Psoas muscle (tissue), 8 donors: ENCODE results near the gene DMKN. TPM values are rescaled to one million over a fixed set of nuclear protein-coding genes. Genes with fewer than 3 reads are reported as not detected.
"Not testable (repeated sequence)": the region's sequence is repeated elsewhere in the genome, so short reads cannot be mapped to it uniquely, and the experiment has no call there.

Source experiments
- ATAC-seq, 4 donors: fragments of 200-7000 bp; cut with Tn5 transposase; one replicate each; pipeline ENCODE4 v1.9.1; 2020; ENCODE audit warnings: moderate library complexity in 3 of 4, mild to moderate bottlenecking in 2 of 4
- DNase-seq, 2 donors: peaks; one replicate each; pipeline ENCODE4 v3.0.0-alpha.2; 2020
- H3K27ac ChIP-seq: fragments of 200-600 bp; one replicate; pipeline ENCODE4 v1.8.0; 2022
- H3K27me3 ChIP-seq, 3 donors: fragments of 200-600 bp in 1 of 3; one replicate each; pipeline versions ENCODE4 v1.6.1 to v1.8.0; 2013 to 2022; ENCODE audit warnings: low read length in 2 of 3, mild to moderate bottlenecking in 2 of 3, moderate library complexity in 1 of 3; ENCODE audit not compliant: insufficient read depth in 3 of 3
- H3K36me3 ChIP-seq, 2 donors: fragments of 200-600 bp in 1 of 2; one replicate each; pipeline versions ENCODE4 v1.6.1 to v1.8.0; 2013 to 2022; ENCODE audit warnings: low read depth in 1 of 2, mild to moderate bottlenecking in 1 of 2, moderate library complexity in 1 of 2; ENCODE audit not compliant: insufficient read depth in 1 of 2
- H3K4me1 ChIP-seq: fragments of 200-600 bp; one replicate; pipeline ENCODE4 v1.8.0; 2022
- H3K4me3 ChIP-seq: fragments of 200-600 bp; one replicate; pipeline ENCODE4 v1.8.0; 2022; ENCODE audit warnings: mild to moderate bottlenecking
- H3K9me3 ChIP-seq: fragments of 200-600 bp; one replicate; pipeline ENCODE4 v1.8.0; 2022
- WGBS, 3 donors: extraction: QIAGEN DNeasy Blood & Tissue Kit; methylation state at CpG; one replicate each; pipeline versions ENCODE4 v1.1.6 to v1.1.7; 2013; 5-methylcytosine and 5-hydroxymethylcytosine counted together
- intact Hi-C, 2 donors: fragments of 100-400 bp; cut with DNase I; formaldehyde crosslinking; loops; one replicate each; pipeline versions ENCODE4 v1.11.0 to v1.14.2; 2022
- polyA plus RNA-seq, 3 donors: library from polyadenylated mRNA; stranded (reverse); fragments of 200-250 nt; gene quantifications; one replicate each; pipeline ENCODE4 v1.2.3, GENCODE V29; 2013
- total RNA-seq, 4 donors: library from RNA; stranded (reverse); fragmentation: NEBNext Ultra II Directional in 2 of 4; extraction: Animal tissue kit (Norgen Biotek cat#: 25700) in 2 of 4; gene quantifications; one replicate each; pipeline versions ENCODE4 v1.2.1 to v1.2.4, GENCODE V29; 2021 to 2023
- TF ChIP-seq, protein P1 (sequence below): fragments of 200-600 bp; IDR thresholded peaks from one replicate; pipeline ENCODE4 v1.8.0; 2022; ENCODE audit warnings: antibody characterized with exemption
- donor health status: healthy with polysubstance abuse.
- donor health status: DM: no; HTN: no; CAD: no; lungs with moderate emphysema.
- donor health status: Bipolar disorder and iron deficiency.
- donor health status: healthy.
- donor health status: DM: yes; HTN: yes; CAD: no.
- donor health status: DM: no; HTN: no; CAD: no.
- donor health status: DM: no; HTN: no; CAD: no.
- donor health status: DM: yes; HTN: yes; CAD: no.

Gene DMKN
- total and polyA plus RNA-seq, 7 donors, result 0.21 to 0.77 (median 0.54) TPM; not detected in 1

DNA sequence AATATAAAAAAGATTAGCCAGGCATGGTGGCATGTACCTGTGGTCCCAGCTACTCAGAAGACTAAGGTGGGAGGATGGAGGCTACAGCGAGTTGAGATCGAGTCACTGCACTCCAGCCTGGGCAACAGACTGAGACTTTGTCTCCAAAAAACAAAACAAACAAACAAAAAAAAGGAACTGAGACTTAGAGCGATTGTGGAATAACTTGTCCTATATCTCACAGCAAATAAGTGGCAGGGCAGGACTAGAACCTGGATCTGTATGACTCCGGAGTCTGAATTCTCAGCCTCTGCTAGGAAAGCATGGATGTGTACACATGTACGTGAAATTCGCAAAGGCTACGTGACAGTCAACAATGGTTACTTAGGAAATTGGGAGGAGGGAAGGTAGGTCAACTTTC is 43.3 kb downstream of the DMKN start:
- TF ChIP-seq, protein P1, sequence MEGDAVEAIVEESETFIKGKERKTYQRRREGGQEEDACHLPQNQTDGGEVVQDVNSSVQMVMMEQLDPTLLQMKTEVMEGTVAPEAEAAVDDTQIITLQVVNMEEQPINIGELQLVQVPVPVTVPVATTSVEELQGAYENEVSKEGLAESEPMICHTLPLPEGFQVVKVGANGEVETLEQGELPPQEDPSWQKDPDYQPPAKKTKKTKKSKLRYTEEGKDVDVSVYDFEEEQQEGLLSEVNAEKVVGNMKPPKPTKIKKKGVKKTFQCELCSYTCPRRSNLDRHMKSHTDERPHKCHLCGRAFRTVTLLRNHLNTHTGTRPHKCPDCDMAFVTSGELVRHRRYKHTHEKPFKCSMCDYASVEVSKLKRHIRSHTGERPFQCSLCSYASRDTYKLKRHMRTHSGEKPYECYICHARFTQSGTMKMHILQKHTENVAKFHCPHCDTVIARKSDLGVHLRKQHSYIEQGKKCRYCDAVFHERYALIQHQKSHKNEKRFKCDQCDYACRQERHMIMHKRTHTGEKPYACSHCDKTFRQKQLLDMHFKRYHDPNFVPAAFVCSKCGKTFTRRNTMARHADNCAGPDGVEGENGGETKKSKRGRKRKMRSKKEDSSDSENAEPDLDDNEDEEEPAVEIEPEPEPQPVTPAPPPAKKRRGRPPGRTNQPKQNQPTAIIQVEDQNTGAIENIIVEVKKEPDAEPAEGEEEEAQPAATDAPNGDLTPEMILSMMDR, result no peak
- intact Hi-C loops, result no loop called here
- Histone ChIP-seq H3K4me3 (no peak overlapping the region), H3K27ac (no peak overlapping the region), H3K4me1 (no peaks in the 10 kb centered on the region), H3K27me3 (peaks cover 0 to 6% (median 0%) of the 10 kb centered on the region in 3 donors), H3K9me3 (no peaks in the 10 kb centered on the region), H3K36me3 (no peaks in the 10 kb centered on the region)
- 85 to 90% (median 89%) methylated on average over 7 of the region's 7 CpGs for WGBS, 3 donors
- ATAC-seq (no peak), DNase-seq (no peak)

DNA sequence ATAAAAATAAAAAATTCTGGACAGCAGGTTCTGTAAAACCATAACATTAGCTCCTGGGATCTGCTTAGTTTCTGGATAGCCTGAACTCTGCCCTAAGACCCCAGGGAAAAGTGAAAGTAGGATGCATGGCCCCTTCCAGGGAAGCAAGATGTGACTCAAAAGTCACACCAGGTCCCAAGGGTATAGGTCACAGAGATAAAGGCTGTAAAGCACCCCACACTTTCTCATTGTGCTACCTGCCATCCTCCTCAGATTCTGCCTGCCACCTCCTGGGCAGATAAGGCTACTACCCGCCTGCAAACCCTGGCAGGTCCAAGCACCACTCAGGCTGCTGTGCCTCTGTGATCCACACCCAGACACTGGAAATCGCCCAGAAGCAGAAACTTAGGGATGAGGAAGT is 44.8 kb downstream of the DMKN start:
- Histone ChIP-seq H3K27ac (no peak overlapping the region), H3K4me1 (no peaks in the 10 kb centered on the region), H3K36me3 (no peaks in the 10 kb centered on the region), H3K9me3 (no peaks in the 10 kb centered on the region), H3K4me3 (no peak overlapping the region), H3K27me3 (peaks cover 0 to 6% (median 0%) of the 10 kb centered on the region in 3 donors)
- TF ChIP-seq, protein P1, result peak; percentile 41
- DNase-seq (no peak), ATAC-seq (no peak)
- WGBS, 3 donors, result 34 to 47% (median 44%) methylated on average over 2 of the region's 2 CpGs
- intact Hi-C loops, result loop anchor here (10.0 kb wide), 1 partner anchor 114 kb away; the partner anchor contains the start of gene FFAR3 (in 2 of the 2)

DNA sequence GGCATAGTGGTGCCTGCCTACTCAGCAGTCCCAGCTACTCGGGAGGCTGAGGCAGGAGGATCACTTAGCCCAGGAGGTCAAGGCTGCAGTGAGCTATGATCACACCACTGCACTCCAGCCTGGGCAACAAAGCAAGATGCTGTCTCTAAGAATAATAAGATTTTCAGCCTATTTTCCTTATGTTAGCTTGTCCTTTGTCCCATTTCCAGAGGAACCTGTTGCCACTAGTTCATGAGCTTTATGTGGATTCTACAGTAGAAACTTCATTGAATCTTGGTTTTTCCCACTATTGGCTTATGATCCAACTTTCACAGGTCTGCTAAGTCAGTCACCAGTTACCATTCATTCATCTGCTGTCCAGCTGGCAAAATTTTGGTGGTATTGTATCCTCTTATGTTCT is 47.2 kb downstream of the DMKN start:
- no peaks in the 10 kb centered on the region for H3K36me3 ChIP-seq
- H3K4me3 ChIP-seq, result no peak overlapping the region
- TF ChIP-seq, protein P1, result no peak
- DNase-seq, result no peak
- WGBS, 3 donors, result 71 to 87% (median 77%) methylated on average over 1 of the region's 1 CpG
- peaks cover 0 to 6% (median 2%) of the 10 kb centered on the region in 3 donors for H3K27me3 ChIP-seq
- H3K27ac ChIP-seq, result no peak overlapping the region
- no peaks in the 10 kb centered on the region for H3K4me1 ChIP-seq
- intact Hi-C loops, result loop anchor here (10.0 kb wide), 1 partner anchor 111 kb away; the partner anchor contains the start of gene FFAR3 (in 2 of the 2)
- ATAC-seq, result no peak
- no peaks in the 10 kb centered on the region for H3K9me3 ChIP-seq

DNA sequence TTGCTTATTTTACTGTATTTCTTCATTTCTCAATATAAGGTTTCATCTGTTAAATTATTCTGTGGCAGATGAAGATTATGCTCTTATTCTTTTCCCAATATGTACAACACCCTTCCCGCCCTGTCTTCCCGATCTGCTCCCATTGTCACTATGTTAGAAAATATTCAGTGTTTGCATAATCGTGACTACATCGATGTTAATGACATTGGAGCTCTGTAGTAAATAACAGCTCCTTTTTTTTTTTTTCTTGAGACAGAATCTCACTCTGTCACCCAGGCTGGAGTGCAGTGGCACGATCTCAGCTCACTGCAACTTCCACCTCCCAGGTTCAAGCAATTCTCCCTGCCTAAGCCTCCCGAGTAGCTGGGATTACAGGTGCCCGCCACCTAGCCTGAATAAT is 50.5 kb downstream of the DMKN start:
- ATAC-seq, result not testable (repeated sequence)
- WGBS, 3 donors, result 70 to 74% (median 72%) methylated on average over 7 of the region's 7 CpGs

DNA sequence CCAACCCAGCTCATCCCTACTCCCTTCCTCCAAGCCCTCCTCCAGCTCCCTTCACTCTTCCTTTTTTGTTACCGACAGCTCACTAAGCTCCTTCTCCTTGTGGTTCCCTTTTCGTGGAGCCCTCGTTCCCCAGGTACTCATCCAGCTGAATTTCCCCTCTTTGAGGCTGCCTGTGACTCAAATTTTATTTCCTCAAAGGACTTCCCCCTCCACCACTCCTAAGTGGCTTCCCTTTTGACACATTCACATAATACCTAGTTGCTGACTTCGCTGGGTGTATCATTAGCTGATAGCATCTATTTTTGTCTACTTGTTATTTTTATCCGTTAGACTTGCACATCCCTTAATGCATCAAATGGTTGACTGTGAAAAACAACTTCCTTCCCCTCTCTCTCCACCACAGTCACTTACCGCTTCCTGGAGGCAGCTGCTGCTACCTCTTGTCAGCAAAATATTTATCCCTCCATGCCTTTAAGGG is 50.9 kb downstream of the DMKN start:
- 18 to 31% (median 24%) methylated on average over 6 of the region's 6 CpGs for WGBS, 3 donors
- Histone ChIP-seq H3K4me3 (no peak overlapping the region), H3K27ac (no peak overlapping the region), H3K4me1 (peaks cover 5% of the 10 kb centered on the region), H3K9me3 (no peaks in the 10 kb centered on the region), H3K36me3 (no peaks in the 10 kb centered on the region), H3K27me3 (peaks cover 0 to 3% (median 2%) of the 10 kb centered on the region in 3 donors)
- TF ChIP-seq, protein P1, result no peak
- intact Hi-C loops, result loop anchor here (10.0 kb wide), 1 partner anchor 108 kb away; the partner anchor contains the start of gene FFAR3 (in 2 of the 2)
- ATAC-seq (peak in 1 of 4 donors; percentile 16), DNase-seq (no peak)

More for the DNA sequence above, 50.5 kb downstream of the DMKN start:
- H3K27me3 ChIP-seq, H3K9me3 ChIP-seq, H3K27ac ChIP-seq, H3K4me1 ChIP-seq, DNase-seq, H3K4me3 ChIP-seq, H3K36me3 ChIP-seq: not testable (repeated sequence)
- intact Hi-C loops, result loop anchor here (10.0 kb wide), 1 partner anchor 108 kb away; the partner anchor contains the start of gene FFAR3 (in 2 of the 2)

DNA sequence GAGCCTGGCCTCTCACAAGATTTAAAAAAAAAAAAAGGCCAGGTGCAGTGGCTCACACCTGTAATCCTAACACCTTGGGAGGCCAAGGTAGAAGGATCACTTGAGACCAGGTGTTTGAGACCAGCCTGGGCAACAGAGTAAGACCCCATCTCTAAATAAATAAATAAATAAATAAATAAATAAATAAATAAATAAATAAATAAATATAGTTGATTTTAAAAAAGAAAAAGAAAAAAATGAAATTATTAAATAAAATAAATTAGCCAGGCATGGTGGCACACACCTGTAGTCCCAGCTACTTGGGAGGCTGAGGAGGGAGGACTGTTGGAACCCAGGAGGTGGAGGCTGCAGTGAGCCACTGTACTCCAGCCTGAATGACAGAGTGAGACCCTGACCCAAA is 51.7 kb downstream of the DMKN start:
- not testable (repeated sequence) for H3K9me3 ChIP-seq, DNase-seq, H3K27me3 ChIP-seq, H3K36me3 ChIP-seq, H3K27ac ChIP-seq, H3K4me1 ChIP-seq, H3K4me3 ChIP-seq, ATAC-seq
- intact Hi-C loops, result loop anchor here (10.0 kb wide), 1 partner anchor 107 kb away; the partner anchor contains the start of gene FFAR3 (in 2 of the 2)
